Measurements from ENCODE around the gene MGAT3. TPM values are rescaled to one million over a fixed set of nuclear protein-coding genes. Genes with fewer than 3 reads are reported as not detected.

MGAT3 gene
- total RNA-seq, 2 donors from 2014 or later = 0.82 to 7.4 TPM

GRCh38 chr22:39524753-39525657 is 68.2 kb downstream of the MGAT3 start:
- Histone ChIP-seq H3K27me3 (replicated peaks; ENCODE audit: insufficient read depth) (no peaks in the 10 kb centered on the region), H3K4me3 (no peak overlapping the region), H3K27ac (peak overlapping the region in 1 of 2 donors; percentile 100), H3K4me1 (replicated peaks) (peaks cover 34% of the 10 kb centered on the region), H3K36me3 (peaks cover 6 to 22% of the 10 kb centered on the region in 2 donors), H3K9me3 (no peaks in the 10 kb centered on the region)
- intact Hi-C loops (cut with DNase I) = loop anchor here (5.0 to 10.0 kb wide), 3 partner anchors 33 to 653 kb away; partner anchors contain the start of genes CBX6 and SYNGR1
- no peak for TF ChIP-seq CTCF (IDR thresholded peaks at IDR 0.05)
- DNase-seq (ENCODE audit: low spot score) = no peak
- WGBS = 72% methylated on average over 10 of the region's 10 CpGs

- WGBS = 84% methylated on average over 4 of the region's 4 CpGs
- DNase-seq (ENCODE audit: low spot score) = no peak
- H3K4me3 ChIP-seq = no peak overlapping the region
- H3K4me1 ChIP-seq (replicated peaks) = peaks cover 38% of the 10 kb centered on the region
- intact Hi-C loops (cut with DNase I) = loop anchor here (5.0 to 10.0 kb wide), 2 partner anchors 33 to 181 kb away; partner anchors contain the start of gene SYNGR1
- peak overlapping the region in 1 of 2 donors; percentile 100 for H3K27ac ChIP-seq
- no peaks in the 10 kb centered on the region for H3K9me3 ChIP-seq
- TF ChIP-seq CTCF (IDR thresholded peaks at IDR 0.05) = no peak
- TF ChIP-seq POLR2A (IDR thresholded peaks at IDR 0.05) = no peak
- TF ChIP-seq POLR2AphosphoS5 (IDR thresholded peaks at IDR 0.05) = no peak
- peaks cover 6 to 22% of the 10 kb centered on the region in 2 donors for H3K36me3 ChIP-seq
- H3K27me3 ChIP-seq (replicated peaks; ENCODE audit: insufficient read depth) = no peaks in the 10 kb centered on the region
Measured at GRCh38 chr22:39525658-39525975, 68.8 kb downstream of the MGAT3 start.

- peak overlapping the region in 1 of 2 donors; percentile 62 for H3K27ac ChIP-seq
- peaks cover 2 to 14% of the 10 kb centered on the region in 2 donors for H3K36me3 ChIP-seq
- TF ChIP-seq POLR2AphosphoS5 (IDR thresholded peaks at IDR 0.05) (no peak), POLR2A (IDR thresholded peaks at IDR 0.05) (no peak), CTCF (IDR thresholded peaks at IDR 0.05) (no peak)
- no peaks in the 10 kb centered on the region for H3K9me3 ChIP-seq
- H3K4me1 ChIP-seq (replicated peaks) = peaks cover 48% of the 10 kb centered on the region
- no peaks in the 10 kb centered on the region for H3K27me3 ChIP-seq (replicated peaks; ENCODE audit: insufficient read depth)
- 73% methylated on average over 4 of the region's 4 CpGs for WGBS
- no peak overlapping the region for H3K4me3 ChIP-seq
- intact Hi-C loops (cut with DNase I) = loop anchor here (5.0 to 10.0 kb wide), 2 partner anchors 34 to 182 kb away; partner anchors contain the start of gene SYNGR1
- no peak for DNase-seq (ENCODE audit: low spot score)
Measured at GRCh38 chr22:39526736-39527171, 69.9 kb downstream of the MGAT3 start.

- no peak overlapping the region for H3K4me3 ChIP-seq
- H3K9me3 ChIP-seq = no peaks in the 10 kb centered on the region
- peaks cover 0 to 6% of the 10 kb centered on the region in 2 donors for H3K36me3 ChIP-seq
- TF ChIP-seq POLR2AphosphoS5 (IDR thresholded peaks at IDR 0.05) (peak; percentile 59), CTCF (IDR thresholded peaks at IDR 0.05) (no peak)
- intact Hi-C loops (cut with DNase I) = loop anchor here (5.0 to 10.0 kb wide), 2 partner anchors 35 to 183 kb away; partner anchors contain the start of gene SYNGR1
- peaks cover 48% of the 10 kb centered on the region for H3K4me1 ChIP-seq (replicated peaks)
- no peaks in the 10 kb centered on the region for H3K27me3 ChIP-seq (replicated peaks; ENCODE audit: insufficient read depth)
- peak overlapping the region; percentile 62 to 64 for H3K27ac ChIP-seq
- peak; percentile 69 for DNase-seq (ENCODE audit: low spot score)
- 36% methylated on average over 6 of the region's 6 CpGs for WGBS
Measured at GRCh38 chr22:39527481-39527961, 70.7 kb downstream of the MGAT3 start.
